Measurements from ENCODE around the gene HOXB8.

The HOXB8 gene

GRCh38 chr17:48615047-48615962 lies at the start of gene HOXB8:
TSS of gene HOXB8 (minus strand) at chr17:48615292. CDS start at chr17:48614704, 588 bp downstream.
- DNase-seq, result no peak

- DNase-seq, result no peak
These were observed 48.2 kb upstream of the HOXB8 start for GRCh38 chr17:48663134-48663924.

GRCh38 chr17:48655913-48656312 lies 40.8 kb upstream of the HOXB8 start:
- no peak for DNase-seq

GRCh38 chr17:48649741-48650140 lies 34.6 kb upstream of the HOXB8 start:
- no peak for DNase-seq

GRCh38 chr17:48647963-48648245 lies 32.8 kb upstream of the HOXB8 start:
- no peak for DNase-seq

- DNase-seq, result no peak
These were observed 32.2 kb upstream of the HOXB8 start for GRCh38 chr17:48647103-48647962.

- DNase-seq, result peak; percentile 45
These were observed 31.4 kb upstream of the HOXB8 start for GRCh38 chr17:48646183-48647102.

GRCh38 chr17:48645639-48646182 lies 30.6 kb upstream of the HOXB8 start:
- no peak for DNase-seq

- DNase-seq, result no peak
These were observed 29.9 kb upstream of the HOXB8 start for GRCh38 chr17:48644910-48645557.

GRCh38 chr17:48644159-48644558 lies 29.1 kb upstream of the HOXB8 start:
- DNase-seq, result no peak

GRCh38 chr17:48643697-48644012 lies 28.6 kb upstream of the HOXB8 start:
- DNase-seq, result no peak

- DNase-seq, result no peak
These were observed 28.0 kb upstream of the HOXB8 start for GRCh38 chr17:48642843-48643696.

- no peak for DNase-seq
These were observed 27.2 kb upstream of the HOXB8 start for GRCh38 chr17:48642059-48642842.

- DNase-seq, result no peak
These were observed 26.5 kb upstream of the HOXB8 start for GRCh38 chr17:48641541-48642058.

GRCh38 chr17:48640858-48641180 lies 25.7 kb upstream of the HOXB8 start:
- no peak for DNase-seq

- DNase-seq, result no peak
These were observed 25.1 kb upstream of the HOXB8 start for GRCh38 chr17:48639982-48640857.

- DNase-seq, result no peak
These were observed 24.0 kb upstream of the HOXB8 start for GRCh38 chr17:48639136-48639535.
